ENCODE data around the gene KCNQ2. TPM values are rescaled to one million over a fixed set of nuclear protein-coding genes. Genes with fewer than 3 reads are reported as not detected.

KCNQ2 gene
- total and polyA plus RNA-seq, 2 experiments from 2014 or later: 68.5 to 92.4 TPM

DNA sequence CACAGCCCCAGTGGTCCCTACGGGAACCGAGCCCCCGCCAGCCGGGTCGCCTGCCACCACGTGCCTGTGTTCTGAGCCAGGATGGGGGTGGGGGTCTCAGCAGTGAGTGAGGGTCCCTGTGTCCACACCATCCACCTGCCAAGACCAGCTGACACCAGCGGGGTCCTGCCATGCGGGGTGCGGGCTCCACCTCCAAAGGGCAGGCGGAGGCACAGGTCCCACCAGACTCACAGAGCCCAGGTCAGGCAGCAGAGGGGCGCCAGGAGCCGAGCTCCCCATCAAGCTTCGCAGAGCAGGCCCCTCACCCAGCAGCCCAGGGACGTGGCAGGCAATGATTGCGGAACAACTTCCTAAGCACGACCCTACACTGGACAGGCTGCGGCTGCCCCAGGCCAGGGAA, 50.5 kb downstream of the KCNQ2 start:
- no peaks in the 10 kb centered on the region for H3K36me3 ChIP-seq (ENCODE audit: insufficient read depth)
- no peaks in the 10 kb centered on the region for H3K4me1 ChIP-seq (ENCODE audit: insufficient read depth)
- no peaks in the 10 kb centered on the region for H3F3A ChIP-seq (replicated peaks; ENCODE audit: low read depth)
- H3K27me3 ChIP-seq (ENCODE audit: insufficient read depth): no peaks in the 10 kb centered on the region
- no peak overlapping the region for H3K4me3 ChIP-seq
- no peak overlapping the region for H3K4me2 ChIP-seq
- H3K27me3 Mint-ChIP-seq (ENCODE audit: insufficient read depth, low read depth, poor library complexity): peaks cover 5% of the 10 kb centered on the region
- H2AFZ ChIP-seq: no peak overlapping the region
- no peak overlapping the region for H3K27ac ChIP-seq (ENCODE audit: low read depth)
- ATAC-seq (no peak), DNase-seq (ENCODE audit: low spot score) (no peak)
- H3K9me3 Mint-ChIP-seq: no peaks in the 10 kb centered on the region; the same call in 2 of the 3 replicates
- peaks cover 6% of the 10 kb centered on the region; the same call in 2 of the 3 replicates for H3K4me1 Mint-ChIP-seq
- H3K4me3 Mint-ChIP-seq: no peak overlapping the region
- H3K27ac Mint-ChIP-seq: no peak overlapping the region
- no peaks in the 10 kb centered on the region for H3K9me2 ChIP-seq (ENCODE audit: insufficient read depth)
- H3K79me2 ChIP-seq (replicated peaks; ENCODE audit: insufficient read depth): no peaks in the 10 kb centered on the region
- no peaks in the 10 kb centered on the region for H4K20me1 ChIP-seq (replicated peaks; ENCODE audit: insufficient read depth)
- H3K36me3 Mint-ChIP-seq (ENCODE audit: low read depth): peaks cover 17% of the 10 kb centered on the region
- TF ChIP-seq JUNB (IDR thresholded peaks at IDR 0.05; ENCODE audit: unreplicated experiment): no peak
- TF ChIP-seq, protein P1, sequence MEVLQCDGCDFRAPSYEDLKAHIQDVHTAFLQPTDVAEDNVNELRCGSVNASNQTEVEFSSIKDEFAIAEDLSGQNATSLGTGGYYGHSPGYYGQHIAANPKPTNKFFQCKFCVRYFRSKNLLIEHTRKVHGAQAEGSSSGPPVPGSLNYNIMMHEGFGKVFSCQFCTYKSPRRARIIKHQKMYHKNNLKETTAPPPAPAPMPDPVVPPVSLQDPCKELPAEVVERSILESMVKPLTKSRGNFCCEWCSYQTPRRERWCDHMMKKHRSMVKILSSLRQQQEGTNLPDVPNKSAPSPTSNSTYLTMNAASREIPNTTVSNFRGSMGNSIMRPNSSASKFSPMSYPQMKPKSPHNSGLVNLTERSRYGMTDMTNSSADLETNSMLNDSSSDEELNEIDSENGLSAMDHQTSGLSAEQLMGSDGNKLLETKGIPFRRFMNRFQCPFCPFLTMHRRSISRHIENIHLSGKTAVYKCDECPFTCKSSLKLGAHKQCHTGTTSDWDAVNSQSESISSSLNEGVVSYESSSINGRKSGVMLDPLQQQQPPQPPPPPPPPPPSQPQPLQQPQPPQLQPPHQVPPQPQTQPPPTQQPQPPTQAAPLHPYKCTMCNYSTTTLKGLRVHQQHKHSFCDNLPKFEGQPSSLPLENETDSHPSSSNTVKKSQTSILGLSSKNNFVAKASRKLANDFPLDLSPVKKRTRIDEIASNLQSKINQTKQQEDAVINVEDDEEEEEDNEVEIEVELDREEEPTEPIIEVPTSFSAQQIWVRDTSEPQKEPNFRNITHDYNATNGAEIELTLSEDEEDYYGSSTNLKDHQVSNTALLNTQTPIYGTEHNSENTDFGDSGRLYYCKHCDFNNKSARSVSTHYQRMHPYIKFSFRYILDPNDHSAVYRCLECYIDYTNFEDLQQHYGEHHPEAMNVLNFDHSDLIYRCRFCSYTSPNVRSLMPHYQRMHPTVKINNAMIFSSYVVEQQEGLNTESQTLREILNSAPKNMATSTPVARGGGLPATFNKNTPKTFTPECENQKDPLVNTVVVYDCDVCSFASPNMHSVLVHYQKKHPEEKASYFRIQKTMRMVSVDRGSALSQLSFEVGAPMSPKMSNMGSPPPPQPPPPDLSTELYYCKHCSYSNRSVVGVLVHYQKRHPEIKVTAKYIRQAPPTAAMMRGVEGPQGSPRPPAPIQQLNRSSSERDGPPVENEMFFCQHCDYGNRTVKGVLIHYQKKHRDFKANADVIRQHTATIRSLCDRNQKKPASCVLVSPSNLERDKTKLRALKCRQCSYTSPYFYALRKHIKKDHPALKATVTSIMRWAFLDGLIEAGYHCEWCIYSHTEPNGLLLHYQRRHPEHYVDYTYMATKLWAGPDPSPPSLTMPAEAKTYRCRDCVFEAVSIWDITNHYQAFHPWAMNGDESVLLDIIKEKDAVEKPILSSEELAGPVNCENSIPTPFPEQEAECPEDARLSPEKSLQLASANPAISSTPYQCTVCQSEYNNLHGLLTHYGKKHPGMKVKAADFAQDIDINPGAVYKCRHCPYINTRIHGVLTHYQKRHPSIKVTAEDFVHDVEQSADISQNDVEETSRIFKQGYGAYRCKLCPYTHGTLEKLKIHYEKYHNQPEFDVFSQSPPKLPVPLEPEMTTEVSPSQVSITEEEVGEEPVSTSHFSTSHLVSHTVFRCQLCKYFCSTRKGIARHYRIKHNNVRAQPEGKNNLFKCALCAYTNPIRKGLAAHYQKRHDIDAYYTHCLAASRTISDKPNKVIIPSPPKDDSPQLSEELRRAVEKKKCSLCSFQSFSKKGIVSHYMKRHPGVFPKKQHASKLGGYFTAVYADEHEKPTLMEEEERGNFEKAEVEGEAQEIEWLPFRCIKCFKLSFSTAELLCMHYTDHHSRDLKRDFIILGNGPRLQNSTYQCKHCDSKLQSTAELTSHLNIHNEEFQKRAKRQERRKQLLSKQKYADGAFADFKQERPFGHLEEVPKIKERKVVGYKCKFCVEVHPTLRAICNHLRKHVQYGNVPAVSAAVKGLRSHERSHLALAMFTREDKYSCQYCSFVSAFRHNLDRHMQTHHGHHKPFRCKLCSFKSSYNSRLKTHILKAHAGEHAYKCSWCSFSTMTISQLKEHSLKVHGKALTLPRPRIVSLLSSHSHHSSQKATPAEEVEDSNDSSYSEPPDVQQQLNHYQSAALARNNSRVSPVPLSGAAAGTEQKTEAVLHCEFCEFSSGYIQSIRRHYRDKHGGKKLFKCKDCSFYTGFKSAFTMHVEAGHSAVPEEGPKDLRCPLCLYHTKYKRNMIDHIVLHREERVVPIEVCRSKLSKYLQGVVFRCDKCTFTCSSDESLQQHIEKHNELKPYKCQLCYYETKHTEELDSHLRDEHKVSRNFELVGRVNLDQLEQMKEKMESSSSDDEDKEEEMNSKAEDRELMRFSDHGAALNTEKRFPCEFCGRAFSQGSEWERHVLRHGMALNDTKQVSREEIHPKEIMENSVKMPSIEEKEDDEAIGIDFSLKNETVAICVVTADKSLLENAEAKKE (CRISPR knock-in tag; IDR thresholded peaks at IDR 0.05): no peak
- no peak for TF ChIP-seq NANOG (IDR thresholded peaks at IDR 0.05; ENCODE audit: borderline replicate concordance)
- TF ChIP-seq, protein P2, sequence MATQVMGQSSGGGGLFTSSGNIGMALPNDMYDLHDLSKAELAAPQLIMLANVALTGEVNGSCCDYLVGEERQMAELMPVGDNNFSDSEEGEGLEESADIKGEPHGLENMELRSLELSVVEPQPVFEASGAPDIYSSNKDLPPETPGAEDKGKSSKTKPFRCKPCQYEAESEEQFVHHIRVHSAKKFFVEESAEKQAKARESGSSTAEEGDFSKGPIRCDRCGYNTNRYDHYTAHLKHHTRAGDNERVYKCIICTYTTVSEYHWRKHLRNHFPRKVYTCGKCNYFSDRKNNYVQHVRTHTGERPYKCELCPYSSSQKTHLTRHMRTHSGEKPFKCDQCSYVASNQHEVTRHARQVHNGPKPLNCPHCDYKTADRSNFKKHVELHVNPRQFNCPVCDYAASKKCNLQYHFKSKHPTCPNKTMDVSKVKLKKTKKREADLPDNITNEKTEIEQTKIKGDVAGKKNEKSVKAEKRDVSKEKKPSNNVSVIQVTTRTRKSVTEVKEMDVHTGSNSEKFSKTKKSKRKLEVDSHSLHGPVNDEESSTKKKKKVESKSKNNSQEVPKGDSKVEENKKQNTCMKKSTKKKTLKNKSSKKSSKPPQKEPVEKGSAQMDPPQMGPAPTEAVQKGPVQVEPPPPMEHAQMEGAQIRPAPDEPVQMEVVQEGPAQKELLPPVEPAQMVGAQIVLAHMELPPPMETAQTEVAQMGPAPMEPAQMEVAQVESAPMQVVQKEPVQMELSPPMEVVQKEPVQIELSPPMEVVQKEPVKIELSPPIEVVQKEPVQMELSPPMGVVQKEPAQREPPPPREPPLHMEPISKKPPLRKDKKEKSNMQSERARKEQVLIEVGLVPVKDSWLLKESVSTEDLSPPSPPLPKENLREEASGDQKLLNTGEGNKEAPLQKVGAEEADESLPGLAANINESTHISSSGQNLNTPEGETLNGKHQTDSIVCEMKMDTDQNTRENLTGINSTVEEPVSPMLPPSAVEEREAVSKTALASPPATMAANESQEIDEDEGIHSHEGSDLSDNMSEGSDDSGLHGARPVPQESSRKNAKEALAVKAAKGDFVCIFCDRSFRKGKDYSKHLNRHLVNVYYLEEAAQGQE (IDR thresholded peaks at IDR 0.05; ENCODE audit: unreplicated experiment): no peak
- TF ChIP-seq, protein P3, sequence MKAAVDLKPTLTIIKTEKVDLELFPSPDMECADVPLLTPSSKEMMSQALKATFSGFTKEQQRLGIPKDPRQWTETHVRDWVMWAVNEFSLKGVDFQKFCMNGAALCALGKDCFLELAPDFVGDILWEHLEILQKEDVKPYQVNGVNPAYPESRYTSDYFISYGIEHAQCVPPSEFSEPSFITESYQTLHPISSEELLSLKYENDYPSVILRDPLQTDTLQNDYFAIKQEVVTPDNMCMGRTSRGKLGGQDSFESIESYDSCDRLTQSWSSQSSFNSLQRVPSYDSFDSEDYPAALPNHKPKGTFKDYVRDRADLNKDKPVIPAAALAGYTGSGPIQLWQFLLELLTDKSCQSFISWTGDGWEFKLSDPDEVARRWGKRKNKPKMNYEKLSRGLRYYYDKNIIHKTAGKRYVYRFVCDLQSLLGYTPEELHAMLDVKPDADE (IDR thresholded peaks at IDR 0.05): no peak
- TF ChIP-seq EZH2phosphoT487 (IDR thresholded peaks at IDR 0.05; ENCODE audit: unreplicated experiment): no peak
- no peak for TF ChIP-seq ZNF114 (CRISPR knock-in tag; IDR thresholded peaks at IDR 0.05)
- no peak for TF ChIP-seq CREB1 (CRISPR knock-in tag; IDR thresholded peaks at IDR 0.05; ENCODE audit: low read depth)
- TF ChIP-seq, protein P4, sequence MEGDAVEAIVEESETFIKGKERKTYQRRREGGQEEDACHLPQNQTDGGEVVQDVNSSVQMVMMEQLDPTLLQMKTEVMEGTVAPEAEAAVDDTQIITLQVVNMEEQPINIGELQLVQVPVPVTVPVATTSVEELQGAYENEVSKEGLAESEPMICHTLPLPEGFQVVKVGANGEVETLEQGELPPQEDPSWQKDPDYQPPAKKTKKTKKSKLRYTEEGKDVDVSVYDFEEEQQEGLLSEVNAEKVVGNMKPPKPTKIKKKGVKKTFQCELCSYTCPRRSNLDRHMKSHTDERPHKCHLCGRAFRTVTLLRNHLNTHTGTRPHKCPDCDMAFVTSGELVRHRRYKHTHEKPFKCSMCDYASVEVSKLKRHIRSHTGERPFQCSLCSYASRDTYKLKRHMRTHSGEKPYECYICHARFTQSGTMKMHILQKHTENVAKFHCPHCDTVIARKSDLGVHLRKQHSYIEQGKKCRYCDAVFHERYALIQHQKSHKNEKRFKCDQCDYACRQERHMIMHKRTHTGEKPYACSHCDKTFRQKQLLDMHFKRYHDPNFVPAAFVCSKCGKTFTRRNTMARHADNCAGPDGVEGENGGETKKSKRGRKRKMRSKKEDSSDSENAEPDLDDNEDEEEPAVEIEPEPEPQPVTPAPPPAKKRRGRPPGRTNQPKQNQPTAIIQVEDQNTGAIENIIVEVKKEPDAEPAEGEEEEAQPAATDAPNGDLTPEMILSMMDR (conservative IDR thresholded peaks at IDR 0.05; ENCODE audit: low read depth in 2 of 2): no peak
- TF ChIP-seq STAT1 (IDR thresholded peaks at IDR 0.05; ENCODE audit: unreplicated experiment): no peak
- TF ChIP-seq POLR2AphosphoS5 (IDR thresholded peaks at IDR 0.05; ENCODE audit: low read depth): no peak

Data from GM23338 (cell line).